Activated T-cell treated with anti-CD3 and anti-CD28 coated beads, Interleukin-2, amount 50 U/mL, for 1 hour (primary cell): ENCODE results near the gene TMEM184B.

Experiments used
- DNase-seq: peaks from one replicate; pipeline ENCODE4 v3.0.0-alpha.2; 2020

Gene TMEM184B

GRCh38 chr22:38221908-38222796, 50.7 kb downstream of the TMEM184B start:
- DNase-seq, result no peak

DNA sequence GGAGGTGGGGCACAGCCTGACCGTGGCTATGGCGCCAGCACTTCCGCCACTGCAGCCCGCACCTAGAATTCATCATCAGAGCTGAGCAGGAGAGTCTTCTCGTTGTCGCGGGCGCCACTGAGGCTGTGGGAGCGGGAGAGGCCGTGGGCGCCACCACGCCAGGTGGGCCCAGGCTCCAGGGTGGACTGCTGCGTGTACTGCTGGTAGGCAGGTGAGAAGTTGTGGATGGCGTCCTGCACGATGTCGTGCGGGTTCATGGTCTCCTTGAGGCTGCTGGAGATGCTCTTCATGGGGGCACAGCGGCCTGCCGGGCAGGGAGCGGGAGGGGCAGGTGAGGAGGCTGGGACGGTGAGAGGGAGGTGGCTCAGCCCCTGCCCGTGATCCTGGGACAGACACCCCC, 51.4 kb downstream of the TMEM184B start:
- no peak for DNase-seq

DNA sequence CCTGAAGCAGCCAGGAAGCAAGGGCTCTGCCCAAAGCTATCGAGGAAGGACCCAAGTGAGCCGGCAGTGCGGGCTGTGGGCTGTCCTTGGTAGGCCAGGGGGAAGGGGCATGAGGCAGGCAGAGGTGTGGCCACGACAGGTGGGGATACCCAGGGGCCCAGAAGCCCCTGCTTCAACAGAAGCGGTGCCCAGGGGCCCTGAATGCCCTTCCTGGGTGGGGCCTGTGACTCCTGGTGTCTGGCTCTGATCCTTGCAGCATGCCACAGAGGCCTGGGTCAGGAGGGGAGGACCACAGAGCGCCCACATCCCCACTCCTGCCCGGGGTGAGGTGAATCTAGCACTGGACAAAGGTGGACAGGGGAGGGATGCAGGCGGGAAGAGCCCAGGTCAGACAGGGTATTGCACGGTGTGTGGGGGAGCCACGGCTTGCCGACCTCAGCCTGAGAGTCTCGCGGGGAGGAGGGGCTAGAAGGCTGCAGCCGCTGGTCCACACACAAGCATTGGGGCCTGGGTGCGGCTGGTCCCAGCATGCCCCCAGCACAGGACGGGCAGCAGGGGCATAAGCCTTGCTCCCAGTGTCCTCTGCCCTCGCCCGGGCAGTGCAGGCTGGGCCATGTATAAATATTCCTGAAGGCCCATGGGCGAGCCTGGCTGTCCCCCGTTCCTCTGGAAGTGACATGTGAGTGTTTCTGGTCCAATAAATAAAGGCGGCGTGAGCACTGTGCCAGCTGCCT, 52.0 kb downstream of the TMEM184B start:
- DNase-seq, result no peak

GRCh38 chr22:38220163-38220562, 52.6 kb downstream of the TMEM184B start:
- DNase-seq, result no peak

- DNase-seq, result no peak
Measured at GRCh38 chr22:38219632-38220031, 53.2 kb downstream of the TMEM184B start.

- DNase-seq, result peak; percentile 44
Measured at GRCh38 chr22:38218661-38219622, 53.9 kb downstream of the TMEM184B start.

DNA sequence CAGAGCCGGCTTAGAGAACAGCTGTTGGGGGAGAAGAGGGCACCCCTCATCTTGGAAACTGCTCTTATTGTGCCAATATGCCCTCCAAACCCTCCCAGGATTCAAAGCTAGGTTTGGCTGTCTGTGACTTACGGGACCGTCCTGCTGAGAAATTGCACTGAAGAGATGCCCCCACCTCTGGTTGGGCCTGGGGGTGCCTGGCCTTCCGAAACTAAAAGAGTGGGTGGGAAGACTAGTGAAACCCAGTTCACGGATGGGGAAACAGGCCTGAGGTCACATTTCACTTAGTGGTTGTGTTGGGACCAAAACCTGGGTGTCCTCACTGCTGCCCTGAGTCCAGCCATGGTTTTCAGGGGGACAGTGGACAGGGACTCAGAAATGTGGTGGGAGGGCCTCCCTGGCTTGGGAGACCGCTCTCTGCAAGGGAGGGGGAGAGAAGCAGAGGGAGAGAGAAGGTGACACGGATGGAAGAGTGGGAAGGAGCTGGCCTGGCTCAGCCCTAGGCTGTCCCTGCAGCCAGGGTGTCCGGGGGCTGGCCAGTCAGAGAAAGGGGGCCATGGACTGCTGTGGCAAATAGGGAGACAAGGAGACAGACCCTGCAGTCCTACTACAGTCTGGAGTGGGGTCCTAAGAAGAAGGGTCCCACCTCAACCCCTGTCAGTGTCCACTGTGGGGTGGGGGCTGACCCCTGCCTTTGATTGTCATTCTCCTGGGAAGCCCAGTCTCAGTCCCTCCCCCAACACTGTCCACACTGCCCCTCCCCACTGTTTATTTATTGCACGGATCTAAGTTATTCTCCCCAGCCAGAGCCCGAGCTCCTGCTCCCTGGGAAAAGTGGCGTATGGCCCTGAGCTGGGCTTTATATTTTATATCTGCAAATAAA, 57.4 kb downstream of the TMEM184B start:
- no peak for DNase-seq

- DNase-seq, result peak; percentile 83
Measured at GRCh38 chr22:38214302-38215056, 58.3 kb downstream of the TMEM184B start.

- no peak for DNase-seq
Measured at GRCh38 chr22:38213990-38214301, 58.9 kb downstream of the TMEM184B start.

- DNase-seq, result no peak
Measured at GRCh38 chr22:38213319-38213989, 59.4 kb downstream of the TMEM184B start.

DNA sequence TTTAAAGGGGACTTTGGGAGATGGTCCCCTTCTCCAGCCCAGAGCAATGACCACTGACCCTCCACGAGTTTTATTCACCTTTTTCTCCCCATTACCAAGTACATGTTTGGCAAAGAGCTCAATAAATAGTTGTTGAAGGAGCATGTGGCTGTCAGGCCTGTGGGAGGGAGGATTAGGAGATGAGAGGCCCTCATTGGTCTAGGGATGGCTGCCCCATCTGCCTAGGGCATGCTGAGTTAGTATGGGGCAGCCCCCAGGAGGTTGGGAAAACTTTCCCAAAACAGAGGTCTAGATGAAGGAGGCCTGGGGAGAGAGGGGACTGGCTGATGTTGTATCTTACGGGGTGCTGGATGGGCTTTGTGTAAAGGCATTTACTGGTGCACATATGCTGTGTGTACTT, 60.4 kb downstream of the TMEM184B start:
- no peak for DNase-seq

- no peak for DNase-seq
Measured at GRCh38 chr22:38211556-38211955, 61.3 kb downstream of the TMEM184B start.

DNA sequence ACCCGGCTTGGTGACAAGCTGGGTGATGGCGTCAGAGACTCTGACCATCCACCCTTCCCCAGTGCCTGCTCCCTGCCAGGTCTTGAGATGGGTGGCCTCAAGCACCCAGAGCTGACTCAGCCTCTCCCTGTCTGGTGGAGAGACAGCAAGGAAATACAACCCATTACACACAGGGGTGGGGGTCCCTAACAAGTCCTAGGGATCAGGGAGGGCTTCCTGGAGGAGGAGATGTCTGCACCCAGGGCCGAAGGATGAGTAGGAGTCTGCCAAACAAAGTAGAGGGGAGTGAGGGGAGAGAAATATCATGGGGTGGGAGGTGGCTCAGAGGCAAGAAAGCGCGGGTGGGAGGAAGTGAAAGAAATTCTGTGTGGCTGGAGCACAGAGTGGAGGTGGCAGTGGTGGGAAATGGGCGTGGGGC, 64.2 kb downstream of the TMEM184B start:
- DNase-seq, result no peak

- DNase-seq, result no peak
Measured at GRCh38 chr22:38207898-38208432, 64.8 kb downstream of the TMEM184B start.

GRCh38 chr22:38205261-38206128, 67.3 kb downstream of the TMEM184B start:
- DNase-seq, result no peak

DNA sequence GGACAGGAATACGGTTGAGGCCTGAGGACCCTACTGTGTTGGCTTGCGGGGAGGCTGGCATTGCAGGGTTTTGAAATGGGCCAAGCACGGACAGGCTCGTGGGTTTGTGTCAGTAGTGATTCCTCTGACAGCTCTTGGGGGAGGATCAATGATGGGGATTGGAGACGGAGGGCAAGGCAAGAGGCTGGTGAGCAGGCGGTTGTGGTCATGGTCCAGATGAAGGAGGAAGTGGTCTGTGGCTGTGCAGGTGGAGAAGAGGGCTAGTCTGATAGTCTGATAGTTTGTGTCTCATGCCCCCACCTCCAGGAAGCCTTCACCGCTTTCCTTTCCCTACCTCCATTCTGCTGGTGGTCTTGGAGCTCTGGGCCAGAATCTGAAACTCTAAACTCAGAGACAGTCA, 68.0 kb downstream of the TMEM184B start:
- DNase-seq, result no peak

DNA sequence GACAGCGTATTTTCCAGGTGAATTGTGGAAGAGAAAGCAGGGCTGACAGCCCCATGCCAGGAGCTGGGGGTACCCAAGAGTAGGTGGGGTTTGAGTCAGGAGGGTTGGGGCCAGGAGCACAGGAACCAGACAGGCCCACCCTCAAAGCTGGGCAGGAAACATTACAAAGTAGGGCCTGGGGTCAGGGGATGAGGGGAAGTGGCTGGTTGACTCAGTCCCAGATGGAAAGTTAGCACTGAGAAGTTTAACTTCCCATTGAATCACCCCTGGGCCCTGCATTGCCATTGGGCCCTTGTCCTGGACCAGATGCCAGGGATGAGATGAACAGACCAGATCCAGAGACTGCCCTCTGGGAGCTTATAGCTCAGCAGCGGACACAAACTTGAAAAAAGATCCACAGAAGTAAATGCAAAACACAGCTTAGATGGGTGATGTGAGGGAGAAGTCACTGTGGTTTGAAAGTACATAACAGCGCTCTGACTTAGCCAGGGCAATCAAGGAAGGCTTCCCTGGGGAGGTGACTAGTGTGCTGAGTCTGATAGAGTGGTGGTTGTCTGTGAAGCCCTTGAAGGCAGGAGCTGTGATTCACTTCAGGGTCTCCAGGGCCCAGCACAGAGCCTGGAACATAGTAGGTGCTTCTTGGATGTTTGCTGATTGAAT, 68.8 kb downstream of the TMEM184B start:
- DNase-seq, result no peak

DNA sequence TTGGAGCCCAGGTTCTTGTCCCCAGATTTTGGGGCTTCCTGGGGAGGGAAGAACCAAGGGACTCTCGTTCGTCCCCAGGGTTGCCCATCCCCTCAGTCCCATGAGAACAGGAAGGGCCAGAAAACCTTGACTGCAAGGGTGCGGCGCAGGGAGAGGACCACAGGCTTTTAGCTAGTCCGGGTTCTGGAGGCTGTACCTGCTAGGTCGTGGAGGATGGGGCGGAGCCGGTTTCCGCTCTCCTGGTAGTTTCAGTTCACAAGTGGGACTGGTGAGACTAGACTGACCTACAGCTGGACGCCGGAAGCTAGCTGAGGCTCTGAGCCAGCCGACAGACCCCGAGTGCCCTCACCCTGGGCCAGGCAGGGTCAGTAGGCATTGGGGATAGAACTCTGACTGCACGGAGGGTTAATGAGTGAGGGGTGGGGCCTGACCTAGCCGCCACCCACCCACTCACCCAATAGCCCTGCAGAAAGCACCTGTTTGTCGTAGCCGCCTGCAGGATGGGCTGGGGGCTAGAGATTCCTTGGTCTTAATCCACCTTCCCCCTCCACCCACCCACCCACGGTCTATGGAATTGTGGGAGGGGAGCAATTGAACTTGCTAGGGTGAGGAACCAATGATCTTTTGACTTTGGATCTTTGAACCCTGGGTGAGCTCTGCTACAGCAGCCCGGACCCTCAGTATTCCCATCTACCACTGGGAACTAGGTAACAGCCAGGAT, 69.6 kb downstream of the TMEM184B start:
- peak; percentile 50 for DNase-seq
